H1 (cell line): Measurements from ENCODE around the gene TET1. TPM values are rescaled to one million over a fixed set of nuclear protein-coding genes. Genes with fewer than 3 reads are reported as not detected.

Source experiments
- CTCF ChIA-PET: fragments of 300-600 bp; sonication (Branson Sonifier 250); formaldehyde crosslinking; loops from one replicate; lab custom pipeline; 2021; ENCODE audit not compliant: partially characterized antibody; lab: Charles Lee
- POLR2A ChIA-PET: fragments of 300-600 bp; sonication (Branson Sonifier 250); formaldehyde crosslinking; loops from one replicate; lab custom pipeline; 2021; ENCODE audit warnings: inconsistent platforms; ENCODE audit not compliant: partially characterized antibody; lab: Charles Lee
- DNase-seq, 2 experiments: peaks; one replicate each; pipeline versions ENCODE4 v3.0.0 to v3.0.0-alpha.2; 2010 to 2022; ENCODE audit warnings: low spot score in 2 of 2, low read depth in 1 of 2, mixed read lengths in 1 of 2
- FAIRE-seq: peaks from 2 replicates; lab custom pipeline; 2011; peaks lifted over from hg19 to GRCh38; lab: Jason Lieb, UNC
- H2AFZ ChIP-seq: 2 replicates; pipeline ENCODE4 v1.8.1; 2012; ENCODE audit warnings: low read length, inconsistent platforms
- H2AK5ac ChIP-seq: 2 replicates; pipeline ENCODE4 v1.6.1; 2013; ENCODE audit warnings: low read depth, low read length
- H2BK120ac ChIP-seq: replicated peaks from 2 replicates; pipeline ENCODE3; 2013; ENCODE audit warnings: low read depth, low read length, inconsistent platforms
- H2BK12ac ChIP-seq: 2 replicates; pipeline ENCODE4 v1.6.1; 2013; ENCODE audit warnings: low read depth, low read length
- H2BK15ac ChIP-seq: 2 replicates; pipeline ENCODE4 v1.6.1; 2013; ENCODE audit warnings: low read length
- H2BK20ac ChIP-seq: 2 replicates; pipeline ENCODE4 v1.6.1; 2013; ENCODE audit warnings: low read length
- H2BK5ac ChIP-seq: 2 replicates; pipeline ENCODE4 v1.6.1; 2013; ENCODE audit warnings: low read depth, low read length
- H3K14ac ChIP-seq: 2 replicates; pipeline ENCODE4 v1.6.1; 2013; ENCODE audit warnings: inconsistent platforms; ENCODE audit not compliant: insufficient read length
- H3K18ac ChIP-seq: 2 replicates; pipeline ENCODE4 v1.6.1; 2013; ENCODE audit warnings: low read length; ENCODE audit errors: extremely low read depth
- H3K23ac ChIP-seq: 2 replicates; pipeline ENCODE4 v1.6.1; 2013; ENCODE audit warnings: inconsistent platforms; ENCODE audit not compliant: insufficient read length
- H3K23me2 ChIP-seq: 2 replicates; pipeline ENCODE4 v1.6.1; 2013; ENCODE audit warnings: low read depth, low read length
- H3K27ac ChIP-seq: 2 replicates; pipeline ENCODE4 v1.6.1; 2011; ENCODE audit warnings: low read depth, low read length, inconsistent platforms
- H3K27me3 ChIP-seq, 4 experiments: replicated peaks in 1 of 4; 1 replicate in 1 of 4; 2 replicates in 3 of 4; pipeline versions ENCODE4 v1.6.1 to v1.8.1; 2011 to 2013; ENCODE audit warnings: low read length in 3 of 4, mild to moderate bottlenecking in 3 of 4, inconsistent platforms in 2 of 4, mixed read lengths in 2 of 4, moderate library complexity in 1 of 4; ENCODE audit not compliant: control insufficient read depth in 3 of 4, insufficient read depth in 3 of 4; ENCODE audit errors: extremely low read depth in 1 of 4
- H3K36me3 ChIP-seq, 4 experiments: 2 replicates each; pipeline versions ENCODE4 v1.6.1 to v1.8.1; 2011 to 2013; ENCODE audit warnings: mild to moderate bottlenecking in 4 of 4, low read length in 3 of 4, moderate library complexity in 2 of 4, control low read depth in 1 of 4, inconsistent platforms in 1 of 4; ENCODE audit not compliant: insufficient read depth in 4 of 4, control insufficient read depth in 2 of 4
- H3K4ac ChIP-seq: replicated peaks from 2 replicates; pipeline ENCODE3; 2013; ENCODE audit warnings: low read length, low read depth, mixed read lengths, inconsistent platforms; ENCODE audit not compliant: insufficient read length
- H3K4me1 ChIP-seq, 4 experiments: replicated peaks in 1 of 4; 1 replicate in 1 of 4; 2 replicates in 3 of 4; pipeline versions ENCODE4 v1.6.1 to v1.8.1; 2011 to 2013; ENCODE audit warnings: low read length in 3 of 4, inconsistent platforms in 2 of 4, mixed read lengths in 1 of 4; ENCODE audit not compliant: insufficient read depth in 4 of 4, control insufficient read depth in 3 of 4
- H3K4me2 ChIP-seq, 2 experiments: 2 replicates each; pipeline versions ENCODE4 v1.6.1 to v1.8.1; 2011 to 2013; ENCODE audit warnings: low read depth in 2 of 2, low read length in 2 of 2, control low read depth in 1 of 2, inconsistent platforms in 1 of 2, mild to moderate bottlenecking in 1 of 2; ENCODE audit not compliant: insufficient read depth in 1 of 2
- H3K4me3 ChIP-seq, 4 experiments: fragments of 200-600, 300-600 bp in 1 of 4; sonication (generic), shearing (Covaris generic), sonication (Bioruptor Twin) in 1 of 4; 2 replicates each; pipeline versions ENCODE4 v1.5.1 to v1.8.1; 2011 to 2016; ENCODE audit warnings: low read length in 4 of 4, low read depth in 3 of 4, control low read depth in 2 of 4, inconsistent platforms in 2 of 4, mild to moderate bottlenecking in 2 of 4, mixed read lengths in 1 of 4, moderate library complexity in 1 of 4; ENCODE audit not compliant: insufficient read depth in 2 of 4; ENCODE audit errors: extremely low read depth in 1 of 4
- H3K56ac ChIP-seq: replicated peaks from 2 replicates; pipeline ENCODE3; 2013; ENCODE audit warnings: low read depth, mild to moderate bottlenecking, mixed read lengths, low read length, inconsistent platforms; ENCODE audit not compliant: insufficient read length
- H3K79me1 ChIP-seq: 2 replicates; pipeline ENCODE4 v1.6.1; 2013; ENCODE audit warnings: low read depth, low read length, control low read depth
- H3K79me2 ChIP-seq, 2 experiments: 2 replicates each; pipeline versions ENCODE4 v1.6.1 to v1.8.1; 2012 to 2013; ENCODE audit warnings: low read length in 2 of 2, mild to moderate bottlenecking in 2 of 2, inconsistent platforms in 1 of 2; ENCODE audit not compliant: insufficient read depth in 2 of 2, control insufficient read depth in 1 of 2
- H3K9ac ChIP-seq, 4 experiments: replicated peaks in 1 of 4; 1 replicate in 1 of 4; 2 replicates in 3 of 4; pipeline versions ENCODE4 v1.6.1 to v1.8.1; 2011 to 2013; ENCODE audit warnings: low read depth in 3 of 4, low read length in 3 of 4, control low read depth in 2 of 4, mild to moderate bottlenecking in 2 of 4, moderate library complexity in 2 of 4, inconsistent platforms in 1 of 4; ENCODE audit errors: extremely low read depth in 1 of 4
- H3K9me3 ChIP-seq, 2 experiments: 2 replicates each; pipeline versions ENCODE4 v1.6.1 to v1.8.1; 2012 to 2013; ENCODE audit warnings: mild to moderate bottlenecking in 2 of 2, moderate library complexity in 2 of 2, control low read depth in 1 of 2, inconsistent platforms in 1 of 2, low read depth in 1 of 2, low read length in 1 of 2, mixed read lengths in 1 of 2; ENCODE audit not compliant: insufficient read depth in 2 of 2
- H4K20me1 ChIP-seq, 2 experiments: replicated peaks in 1 of 2; 2 replicates each; pipeline versions ENCODE3 to v1.8.1; 2011 to 2013; ENCODE audit warnings: inconsistent platforms in 2 of 2, low read length in 2 of 2, mild to moderate bottlenecking in 1 of 2; ENCODE audit not compliant: insufficient read depth in 2 of 2, control insufficient read depth in 1 of 2
- H4K5ac ChIP-seq: 2 replicates; pipeline ENCODE4 v1.6.1; 2013; ENCODE audit warnings: low read length, low read depth, mixed read lengths, inconsistent platforms; ENCODE audit not compliant: insufficient read length
- H4K8ac ChIP-seq: 2 replicates; pipeline ENCODE4 v1.8.0; 2013; ENCODE audit warnings: mild to moderate bottlenecking, moderate library complexity, low read length, inconsistent platforms; ENCODE audit not compliant: insufficient read depth; ENCODE audit errors: extremely low read depth
- H4K91ac ChIP-seq: replicated peaks from 2 replicates; pipeline ENCODE3; 2013; ENCODE audit warnings: low read length, mixed read lengths, inconsistent platforms; ENCODE audit not compliant: insufficient read length
- KDM5A ChIP-seq: fragments of 200-600 bp; IDR thresholded peaks from 2 replicates; pipeline ENCODE4 v1.7.1; 2012; ENCODE audit warnings: mild to moderate bottlenecking, low read length, inconsistent platforms, mixed read lengths
- MAX ChIP-seq: IDR thresholded peaks from 2 replicates; pipeline ENCODE4 v1.6.1; 2012; ENCODE audit warnings: inconsistent platforms
- PHF8 ChIP-seq: fragments of 200-600 bp; sonication (generic); conservative IDR thresholded peaks from 2 replicates; pipeline ENCODE4 v1.7.1; 2012; ENCODE audit warnings: low read depth, mild to moderate bottlenecking, inconsistent platforms, low read length, moderate library complexity
- POLR2A ChIP-seq, 2 experiments: IDR thresholded peaks; 1 replicate in 1 of 2; 2 replicates in 1 of 2; pipeline ENCODE4 v1.6.1; 2011; ENCODE audit warnings: low read depth in 2 of 2, low read length in 2 of 2, mild to moderate bottlenecking in 2 of 2; ENCODE audit errors: control extremely low read depth in 1 of 2
- RBBP5 ChIP-seq: IDR thresholded peaks from 2 replicates; pipeline ENCODE4 v1.7.1; 2012; ENCODE audit warnings: low read depth, mild to moderate bottlenecking, inconsistent platforms, low read length, moderate library complexity, borderline replicate concordance
- WGBS, 2 experiments: shearing (Covaris generic) in 1 of 2; methylation state at CpG; one replicate each; pipeline versions ENCODE4 v1.1.6 to v1.1.7; 2013 to 2015; ENCODE audit warnings: low lambda C conversion rate in 2 of 2, mixed read lengths in 2 of 2, inconsistent platforms in 1 of 2, low coverage in 1 of 2, missing lambda C conversion rate in 1 of 2; ENCODE audit not compliant: insufficient replicate concordance in 2 of 2, insufficient coverage in 1 of 2, insufficient read length in 1 of 2; ENCODE audit errors: extremely low coverage in 1 of 2, missing lambda C conversion rate in 1 of 2; 5-methylcytosine and 5-hydroxymethylcytosine counted together
- polyA plus RNA-seq, 7 experiments: library from polyadenylated mRNA; depleted of rRNA in 3 of 7; stranded (reverse) in 5 of 7; unstranded in 2 of 7; fragments of >200 nt in 5 of 7; fragments of 200-250 nt in 2 of 7; gene quantifications; 1 replicate in 5 of 7; 2 replicates in 1 of 7; 4 replicates in 1 of 7; pipeline versions ENCODE4 v1.2.1 to v1.2.3, GENCODE V29; 2011 to 2013; ENCODE audit warnings: missing spikeins in 2 of 7, mixed read lengths in 2 of 7
- total RNA-seq: library from RNA; stranded (reverse); fragmentation: NEBNext Ultra II Directional; extraction: Animal tissue kit (Norgen Biotek cat#: 25700); gene quantifications from 2 replicates; pipeline ENCODE4 v1.2.1, GENCODE V29; 2021

Gene TET1
- total and polyA plus RNA-seq, 2 of the 8 experiments (the other 6 are each of a cell fraction or from before 2014, with no cell fraction given), result 15.2 to 69.3 TPM

GRCh38 chr10:68561865-68562649 lies 1.9 kb downstream of the TET1 start:
- Histone ChIP-seq H3K4me2 (peak overlapping the region; percentile 83 to 91), H2BK120ac (peak overlapping the region; percentile 85), H3K79me2 (peaks cover 29 to 68% of the 10 kb centered on the region in 2 experiments), H2BK15ac (no peak overlapping the region), H3K27ac (0 out of 2 replicates have a peak overlapping the region, but pooled peaks have one; percentile 0), H2BK20ac (0 out of 2 replicates have a peak overlapping the region, but pooled peaks have one; percentile 16), H4K8ac (no peak overlapping the region), H3K23ac (no peak overlapping the region), H2BK12ac (no peak overlapping the region), H2AK5ac (no peak overlapping the region), H4K20me1 (peaks cover 4 to 6% of the 10 kb centered on the region in 2 experiments), H3K79me1 (peaks cover 3% of the 10 kb centered on the region; the same call in 1 of the 2 replicates), H3K9ac (peak overlapping the region in 3 of 4 experiments; percentile 59 to 91 (median 69); a peak in 6 of 7 replicates), H3K23me2 (peaks cover 13% of the 10 kb centered on the region), H3K36me3 (0 out of 8 replicates have a peak, but pooled peaks cover 0 to 3% (median 0%) of the 10 kb centered on the region in 4 experiments), H4K5ac (peak overlapping the region; percentile 31), H3K27me3 (no peaks in the 10 kb centered on the region), H4K91ac (peak overlapping the region; percentile 75), H2BK5ac (peak overlapping the region; percentile 58; the same call in 1 of the 2 replicates), H3K9me3 (no peaks in the 10 kb centered on the region), H3K4me1 (peaks cover 0 to 20% (median 8%) of the 10 kb centered on the region in 4 experiments; a peak in 6 of 7 replicates), H2AFZ (no peak overlapping the region), H3K4me3 (peak overlapping the region; percentile 88 to 98 (median 94)), H3K18ac (peak overlapping the region; percentile 76), H3K56ac (peak overlapping the region; percentile 33), H3K4ac (no peak overlapping the region), H3K14ac (no peak overlapping the region)
- POLR2A ChIA-PET, result interaction anchor here (0.6 to 2.8 kb wide), 14 partner anchors 8 to 339 kb away, joined by 3 to 14 read pairs (median 4); partner anchors contain the start of genes CCAR1 and DDX50
- TF ChIP-seq RBBP5 (0 out of 2 replicates have a peak, but pooled peaks have one; percentile 20), MAX (no peak), POLR2A (IDR thresholded peaks at IDR 0.05; ENCODE audit: control extremely low read depth in 1 of 2, low read depth in 2 of 2, low read length in 2 of 2) (peak in 1 of 2 experiments; percentile 8; a peak in 1 of 3 replicates), PHF8 (peak; percentile 33; the same call in 1 of the 2 replicates), KDM5A (no peak)
- peak in 1 of 2 experiments; percentile 68 for DNase-seq
- CTCF ChIA-PET, result interaction anchor here (0.7 to 1.9 kb wide), 3 partner anchors 13 to 39 kb away, joined by 3 to 5 read pairs (median 5); no protein-coding TSS in a partner anchor
- no peak for FAIRE-seq
- 0% methylated on average over 28 of the region's 28 CpGs; no CpG with 5 or more reads in 1 of the 2 experiments for WGBS, 2 experiments
